ENCODE results near the gene MINDY4. TPM values are rescaled to one million over a fixed set of nuclear protein-coding genes. Genes with fewer than 3 reads are reported as not detected.

MINDY4 gene
- total RNA-seq: 1 to 10 TPM in 2 of 5 experiments, under 1 TPM in 3; 0.82 to 1.5 (median 0.94) TPM
- under 1 TPM; 0.41 to 0.54 TPM for polyA plus RNA-seq
- not detected for total RNA-seq

DNA sequence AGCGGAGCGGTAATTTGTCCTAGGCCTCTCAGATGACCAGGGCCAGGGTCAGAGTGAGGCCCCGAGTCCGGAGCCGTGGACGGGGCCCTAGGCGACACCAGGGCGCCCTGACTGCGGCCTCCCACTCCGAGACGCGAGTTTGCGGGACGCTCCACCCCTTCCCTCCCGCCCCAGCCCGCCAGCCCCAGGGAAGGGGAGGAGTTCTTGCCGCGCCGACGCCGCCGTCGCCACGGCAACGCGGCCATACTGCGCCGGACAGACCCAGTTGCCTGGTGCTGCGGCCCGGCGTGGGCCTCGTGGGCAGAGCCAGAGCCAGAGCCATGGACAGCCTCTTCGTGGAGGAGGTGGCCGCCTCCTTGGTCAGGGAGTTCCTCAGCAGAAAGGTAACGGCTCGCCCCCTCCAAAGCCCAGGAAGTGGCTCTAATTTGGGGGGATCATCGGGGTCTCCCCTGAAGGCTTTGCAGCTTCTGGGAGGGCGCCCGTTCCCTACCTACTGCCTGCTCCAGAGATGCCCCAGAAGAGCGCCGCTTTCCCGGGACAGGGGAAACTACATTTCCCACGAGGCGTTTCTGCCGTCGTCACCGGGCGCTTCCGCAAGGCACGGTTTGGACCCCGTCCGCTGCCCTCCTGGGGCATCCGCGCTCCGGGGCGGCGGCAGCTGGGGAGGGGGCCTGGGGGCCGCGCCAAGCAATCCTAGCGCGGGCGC, at the start of gene MINDY4:
MINDY4 (plus strand) TSS at position 244 of the 706 bp plus-strand sequence; CDS start at position 321, 77 bp downstream.
- ATAC-seq: peak; percentile 89
- H3K4me1 Mint-ChIP-seq: peaks cover 0 to 12% (median 6%) of the 10 kb centered on the region in 7 donors
- H3K27ac ChIP-seq (ENCODE audit: low read depth, low read length): peak within 1 kb of the TSS; percentile 71
- H3K9me3 Mint-ChIP-seq: no peaks in the 10 kb centered on the region
- peak; percentile 30 to 69 (median 52) for DNase-seq
- H3K36me3 Mint-ChIP-seq: no peaks in the 10 kb centered on the region
- H3K36me3 ChIP-seq (ENCODE audit: control insufficient read depth in 2 of 3, insufficient read depth in 3 of 3, low read length in 3 of 3): peaks cover 0 to 7% (median 0%) of the 10 kb centered on the region in 3 experiments
- intact Hi-C loops (cut with micrococcal nuclease): loop anchor here (1.0 to 5.0 kb wide), 8 partner anchors 44 to 745 kb away; partner anchors contain the start of genes FKBP14 (in 2 of the 2), GARS1 (in 2 of the 2), GGCT (in 1 of the 2) and MTURN (in 1 of the 2)
- H3K27ac Mint-ChIP-seq: peak within 1 kb of the TSS; percentile 51 to 83 (median 70)
- POLR2A ChIA-PET: interaction anchor here (0.8 to 1.1 kb wide), 2 partner anchors 44 to 307 kb away, joined by 3 read pairs; no protein-coding TSS in a partner anchor
- CTCF ChIA-PET: no interaction called here
- no peaks in the 10 kb centered on the region for H3K4me1 ChIP-seq (ENCODE audit: control insufficient read depth in 2 of 2, insufficient read depth in 2 of 2, low read length in 2 of 2)
- no peaks in the 10 kb centered on the region for H3K27me3 ChIP-seq (ENCODE audit: control insufficient read depth in 2 of 2, insufficient read depth in 2 of 2, low read length in 2 of 2)
- peak within 1 kb of the TSS; percentile 82 for H3K4me3 ChIP-seq (ENCODE audit: low read length)
- H3K27me3 Mint-ChIP-seq: peaks cover 0 to 9% (median 0%) of the 10 kb centered on the region in 5 donors
- peak within 1 kb of the TSS; percentile 68 to 94 (median 88) for H3K4me3 Mint-ChIP-seq
- no peaks in the 10 kb centered on the region for H3K9me3 ChIP-seq (ENCODE audit: control insufficient read depth in 2 of 3, low read length in 3 of 3)

DNA sequence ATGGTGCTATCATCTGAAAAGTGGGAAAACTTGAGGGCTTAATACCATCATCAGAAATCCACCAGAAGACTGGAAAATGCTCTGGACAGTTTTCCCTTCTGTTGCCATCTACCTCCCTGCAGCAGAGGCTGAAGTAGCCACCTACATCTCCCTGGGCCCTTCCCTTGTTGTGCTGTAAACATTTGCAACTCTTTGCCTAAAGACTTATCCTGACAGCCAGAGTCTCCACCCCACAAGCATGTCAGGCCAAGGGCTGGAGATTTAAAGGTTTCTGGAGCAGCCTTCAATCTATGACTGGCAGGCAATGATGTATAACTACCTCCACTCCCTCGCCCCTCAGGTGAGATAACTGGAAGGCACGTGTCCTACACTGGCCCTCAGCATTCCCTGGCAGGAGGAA, 49.0 kb upstream of the MINDY4 start:
- POLR2A ChIA-PET: interaction anchor here (1.1 kb wide), 1 partner anchor 18 kb away, joined by 4 read pairs; no protein-coding TSS in a partner anchor
- Histone ChIP-seq H3K4me3 (ENCODE audit: low read length) (no peak overlapping the region), H3K27me3 (ENCODE audit: control insufficient read depth in 2 of 2, insufficient read depth in 2 of 2, low read length in 2 of 2) (no peaks in the 10 kb centered on the region), H3K9me3 (ENCODE audit: control insufficient read depth in 2 of 3, low read length in 3 of 3) (peaks cover 0 to 19% (median 0%) of the 10 kb centered on the region in 3 experiments), H3K4me1 (ENCODE audit: control insufficient read depth in 2 of 2, insufficient read depth in 2 of 2, low read length in 2 of 2) (peaks cover 10 to 15% of the 10 kb centered on the region in 2 donors), H3K36me3 (ENCODE audit: control insufficient read depth in 2 of 3, insufficient read depth in 3 of 3, low read length in 3 of 3) (peaks cover 0 to 18% (median 0%) of the 10 kb centered on the region in 3 experiments), H3K27ac (ENCODE audit: low read depth, low read length) (no peak overlapping the region)
- intact Hi-C loops (cut with micrococcal nuclease): no loop called here
- no peak for ATAC-seq
- Mint-ChIP-seq H3K9me3 (peaks cover 12 to 35% (median 26%) of the 10 kb centered on the region in 11 donors), H3K36me3 (peaks cover 33 to 50% (median 44%) of the 10 kb centered on the region in 5 donors), H3K27ac (peak overlapping the region in 2 of 9 donors; percentile 5 to 41), H3K4me3 (no peak overlapping the region), H3K27me3 (no peaks in the 10 kb centered on the region), H3K4me1 (peaks cover 17 to 43% (median 30%) of the 10 kb centered on the region in 7 donors)
- no peak for DNase-seq
- CTCF ChIA-PET: interaction anchor here (1.7 kb wide), 1 partner anchor 17 kb away, joined by 9 read pairs; no protein-coding TSS in a partner anchor

DNA sequence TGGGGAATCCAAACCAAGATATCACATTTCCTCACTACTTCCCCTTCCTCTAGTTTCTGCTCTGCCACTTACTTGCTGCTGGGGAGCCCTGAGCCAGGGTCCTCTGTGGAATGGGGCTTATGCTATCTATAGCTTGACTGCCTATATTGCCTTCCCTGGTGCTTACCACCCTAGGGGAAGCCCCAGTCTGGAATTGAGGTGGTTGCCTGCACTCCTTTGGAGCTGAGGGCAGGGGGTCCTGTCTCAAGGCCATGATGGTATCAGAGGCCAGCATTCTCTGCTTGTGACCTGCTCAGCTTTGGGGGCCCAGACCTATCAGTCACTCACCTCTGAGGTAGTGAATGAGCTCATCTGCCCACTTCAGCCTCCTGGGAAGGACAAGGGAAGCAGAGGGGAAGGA, 48.5 kb upstream of the MINDY4 start:
- ChIA-PET POLR2A (no interaction called here), CTCF (interaction anchor here (1.2 to 1.7 kb wide), 2 partner anchors 16 to 19 kb away, joined by 3 to 9 read pairs; no protein-coding TSS in a partner anchor)
- Mint-ChIP-seq H3K4me3 (no peak overlapping the region), H3K4me1 (peaks cover 19 to 43% (median 35%) of the 10 kb centered on the region in 7 donors), H3K27me3 (no peaks in the 10 kb centered on the region), H3K36me3 (peaks cover 30 to 46% (median 41%) of the 10 kb centered on the region in 5 donors), H3K9me3 (peaks cover 9 to 32% (median 24%) of the 10 kb centered on the region in 11 donors), H3K27ac (peak overlapping the region in 2 of 9 donors; percentile 1 to 5)
- no peak overlapping the region for H3K27ac ChIP-seq (ENCODE audit: low read depth, low read length)
- no peak for ATAC-seq
- H3K4me1 ChIP-seq (ENCODE audit: control insufficient read depth in 2 of 2, insufficient read depth in 2 of 2, low read length in 2 of 2): peaks cover 13 to 17% of the 10 kb centered on the region in 2 donors
- no peaks in the 10 kb centered on the region for H3K27me3 ChIP-seq (ENCODE audit: control insufficient read depth in 2 of 2, insufficient read depth in 2 of 2, low read length in 2 of 2)
- intact Hi-C loops (cut with micrococcal nuclease): no loop called here
- no peak for DNase-seq
- peaks cover 0 to 18% (median 0%) of the 10 kb centered on the region in 3 experiments for H3K9me3 ChIP-seq (ENCODE audit: control insufficient read depth in 2 of 3, low read length in 3 of 3)
- no peak overlapping the region for H3K4me3 ChIP-seq (ENCODE audit: low read length)
- peaks cover 0 to 17% (median 0%) of the 10 kb centered on the region in 3 experiments for H3K36me3 ChIP-seq (ENCODE audit: control insufficient read depth in 2 of 3, insufficient read depth in 3 of 3, low read length in 3 of 3)

- POLR2A ChIA-PET: no interaction called here
These were observed 47.4 kb upstream of the MINDY4 start for GRCh38 chr7:30723776-30724175.

GRCh38 chr7:30726296-30727006, 44.8 kb upstream of the MINDY4 start:
- Mint-ChIP-seq H3K4me3 (peak overlapping the region; percentile 76 to 91 (median 90)), H3K4me1 (peaks cover 42 to 71% (median 69%) of the 10 kb centered on the region in 7 donors), H3K9me3 (peaks cover 0 to 3% (median 0%) of the 10 kb centered on the region in 11 donors), H3K27me3 (no peaks in the 10 kb centered on the region), H3K36me3 (peaks cover 4 to 9% (median 8%) of the 10 kb centered on the region in 5 donors), H3K27ac (peak overlapping the region; percentile 86 to 96 (median 91))
- Histone ChIP-seq H3K4me3 (ENCODE audit: low read length) (peak overlapping the region; percentile 86), H3K27ac (ENCODE audit: low read depth, low read length) (peak overlapping the region; percentile 67), H3K9me3 (ENCODE audit: control insufficient read depth in 2 of 3, low read length in 3 of 3) (no peaks in the 10 kb centered on the region), H3K36me3 (ENCODE audit: control insufficient read depth in 2 of 3, insufficient read depth in 3 of 3, low read length in 3 of 3) (no peaks in the 10 kb centered on the region), H3K27me3 (ENCODE audit: control insufficient read depth in 2 of 2, insufficient read depth in 2 of 2, low read length in 2 of 2) (no peaks in the 10 kb centered on the region), H3K4me1 (ENCODE audit: control insufficient read depth in 2 of 2, insufficient read depth in 2 of 2, low read length in 2 of 2) (peaks cover 24 to 49% of the 10 kb centered on the region in 2 donors)
- POLR2A ChIA-PET: interaction anchor here (0.6 to 6.5 kb wide), 8 partner anchors 8 to 156 kb away, joined by 3 to 126 read pairs (median 5); no protein-coding TSS in a partner anchor
- DNase-seq (peak in 4 of 9 donors; percentile 38 to 53 (median 43)), ATAC-seq (peak; percentile 31)
- CTCF ChIA-PET: interaction anchor here (0.7 to 8.2 kb wide), 11 partner anchors 13 to 558 kb away, joined by 3 to 158 read pairs (median 3); partner anchors contain the start of gene NOD1
- intact Hi-C loops (cut with micrococcal nuclease): loop anchor here (1.0 to 5.0 kb wide), 11 partner anchors 12 to 1768 kb away; partner anchors contain the start of genes GARS1 (in 2 of the 2), MINDY4 (in 2 of the 2), AVL9 (in 1 of the 2) and CRHR2 (in 1 of the 2)

More at GRCh38 chr7:30723776-30724175, 47.4 kb upstream of the MINDY4 start:
- Mint-ChIP-seq H3K27ac (no peak overlapping the region), H3K9me3 (peaks cover 0 to 21% (median 14%) of the 10 kb centered on the region in 11 donors), H3K4me1 (peaks cover 29 to 54% (median 46%) of the 10 kb centered on the region in 7 donors), H3K27me3 (no peaks in the 10 kb centered on the region), H3K4me3 (no peak overlapping the region), H3K36me3 (peaks cover 19 to 35% (median 30%) of the 10 kb centered on the region in 5 donors)
- DNase-seq (no peak), ATAC-seq (no peak)
- Histone ChIP-seq H3K4me1 (ENCODE audit: control insufficient read depth in 2 of 2, insufficient read depth in 2 of 2, low read length in 2 of 2) (peaks cover 24 to 27% of the 10 kb centered on the region in 2 donors), H3K27ac (ENCODE audit: low read depth, low read length) (no peak overlapping the region), H3K36me3 (ENCODE audit: control insufficient read depth in 2 of 3, insufficient read depth in 3 of 3, low read length in 3 of 3) (peaks cover 0 to 8% (median 0%) of the 10 kb centered on the region in 3 experiments), H3K27me3 (ENCODE audit: control insufficient read depth in 2 of 2, insufficient read depth in 2 of 2, low read length in 2 of 2) (no peaks in the 10 kb centered on the region), H3K9me3 (ENCODE audit: control insufficient read depth in 2 of 3, low read length in 3 of 3) (peaks cover 0 to 9% (median 0%) of the 10 kb centered on the region in 3 experiments), H3K4me3 (ENCODE audit: low read length) (no peak overlapping the region)
- CTCF ChIA-PET: interaction anchor here (1.2 to 8.2 kb wide), 2 partner anchors 15 to 18 kb away, joined by 3 to 158 read pairs; no protein-coding TSS in a partner anchor
- intact Hi-C loops (cut with micrococcal nuclease): no loop called here
